Endometrial microvascular endothelial cells (primary cell): ENCODE data around the gene APBA2. TPM values are rescaled to one million over a fixed set of nuclear protein-coding genes. Genes with fewer than 3 reads are reported as not detected.
"Not testable (repeated sequence)": the region's sequence is repeated elsewhere in the genome, so short reads cannot be mapped to it uniquely, and the experiment has no call there.

ENCODE experiments used
- in situ Hi-C: cut with HindIII; loops from 2 replicates; pipeline ENCODE4 v1.10.0; 2017; ENCODE audit warnings: low sequenced_read_pairs, low pct_unique_long_range_greater_than_20kb; ENCODE audit errors: inconsistent ontology term
- total RNA-seq: library from RNA; depleted of rRNA; stranded (reverse); fragments of >200 nt; gene quantifications from one replicate; pipeline ENCODE4 v1.2.3, GENCODE V29; 2015; ENCODE audit errors: inconsistent ontology term

The APBA2 gene
- total RNA-seq, 1 donor from 2014 or later, result 18.6 TPM

DNA sequence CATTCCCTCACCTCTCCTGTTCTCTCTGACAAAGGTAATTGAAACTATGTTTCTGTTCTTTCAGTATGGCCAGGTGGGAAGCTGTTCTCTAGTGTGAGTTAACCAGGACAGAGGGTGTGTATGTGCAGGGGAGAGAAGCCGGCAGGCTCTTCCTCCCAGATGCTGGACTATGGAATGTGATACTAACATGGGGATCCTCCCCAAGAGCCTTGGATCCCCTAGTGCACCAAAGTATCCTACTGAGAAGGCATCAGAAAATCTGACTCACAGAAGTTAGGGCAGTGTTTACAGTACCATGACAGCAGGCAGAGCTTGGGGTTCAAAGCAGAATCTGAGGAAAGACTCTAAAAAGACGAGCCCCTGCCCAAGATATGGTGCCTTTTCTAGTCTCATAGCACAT lies 123.1 kb downstream of the APBA2 start:
- in situ Hi-C loops, result no loop called here

DNA sequence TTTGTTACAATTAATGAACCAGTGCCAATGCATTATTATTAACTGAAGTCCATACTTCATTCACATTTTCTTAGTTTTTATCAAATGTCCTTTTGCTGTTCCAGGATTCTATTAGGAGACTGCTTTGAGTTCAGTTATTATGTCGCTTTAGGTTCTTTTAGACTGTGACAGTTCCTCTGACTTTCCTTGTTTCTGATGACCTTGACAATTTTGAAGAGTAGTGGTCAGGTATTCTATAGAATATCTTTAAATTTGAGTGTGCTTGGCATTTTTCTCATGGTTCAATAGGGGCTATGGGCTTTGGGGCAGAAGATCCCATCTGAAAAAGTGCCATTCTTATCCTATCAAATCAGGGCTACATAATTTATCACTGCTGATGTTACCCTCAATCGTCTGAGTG lies 126.3 kb downstream of the APBA2 start:
- in situ Hi-C loops, result no loop called here

DNA sequence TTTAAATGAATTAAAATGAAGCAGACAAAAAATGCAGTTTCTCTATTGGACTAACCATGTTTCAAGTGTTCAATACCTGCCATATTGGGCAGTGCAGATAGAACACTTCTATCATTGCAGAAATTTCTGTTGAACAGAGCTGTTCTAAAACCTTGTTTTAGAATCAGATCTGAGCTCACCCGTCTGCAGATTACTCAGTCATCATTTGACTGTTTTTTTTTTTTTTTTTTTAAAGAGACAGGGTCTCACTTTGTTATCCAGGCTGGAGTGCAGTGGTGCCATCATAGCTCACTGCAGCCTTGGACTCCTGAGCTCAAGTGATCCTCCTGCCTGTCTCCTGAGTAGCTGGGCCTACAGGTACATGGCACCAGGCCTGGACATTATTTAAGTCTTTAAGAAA lies 128.7 kb downstream of the APBA2 start:
- in situ Hi-C loops, result no loop called here

DNA sequence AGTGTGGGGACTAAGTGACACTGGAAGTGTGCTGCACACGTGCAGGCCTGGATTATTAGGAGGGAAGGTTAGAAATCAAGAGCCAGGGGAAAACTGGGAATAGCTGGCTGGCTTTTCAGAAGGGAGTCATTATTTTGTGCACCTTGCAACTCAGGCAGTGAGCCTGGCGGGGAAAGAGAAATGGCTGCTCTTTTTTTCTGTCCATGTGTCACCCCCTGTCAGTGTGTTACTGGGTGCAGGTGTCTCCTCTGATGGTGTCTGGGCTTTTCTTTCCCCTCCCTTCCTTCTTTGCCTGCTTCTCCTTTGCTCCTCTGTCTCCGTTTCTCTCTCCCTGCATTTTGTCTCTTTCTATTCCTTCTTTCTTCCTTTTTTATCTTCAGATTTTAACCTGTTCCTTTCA lies 130.7 kb downstream of the APBA2 start:
- in situ Hi-C loops, result no loop called here

DNA sequence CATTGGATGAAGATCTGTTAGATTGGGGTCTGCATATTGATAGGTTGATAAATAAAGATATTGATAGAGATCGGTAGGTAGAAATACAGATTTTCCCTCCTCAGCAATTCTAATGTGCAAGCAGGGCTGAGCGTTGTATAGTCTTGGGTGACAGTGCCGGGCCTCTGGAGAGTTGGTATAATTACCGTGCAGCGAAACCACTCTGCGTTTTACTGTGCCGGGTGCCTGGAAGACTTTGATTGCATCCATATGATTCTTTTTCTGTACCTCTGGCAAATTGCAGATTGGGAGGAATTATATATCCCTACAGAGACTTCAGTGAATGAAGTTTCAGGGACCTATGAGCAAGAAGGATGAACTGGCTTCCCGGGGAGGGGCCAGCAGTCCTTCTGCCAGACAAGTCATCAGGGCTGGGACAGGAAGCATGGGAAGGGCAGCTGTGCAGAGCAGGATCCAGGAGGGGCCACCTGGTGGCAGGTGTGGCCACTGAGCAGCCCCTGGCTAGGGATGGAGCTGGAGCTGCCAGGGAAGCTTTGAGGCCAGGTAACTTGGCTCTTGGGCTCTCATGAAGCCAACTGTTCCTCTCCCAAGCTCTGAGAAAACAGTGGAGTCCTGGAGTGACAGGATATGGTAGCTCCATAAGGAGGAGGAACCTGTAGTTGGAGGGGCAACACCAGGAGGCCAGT lies 132.5 kb downstream of the APBA2 start:
- in situ Hi-C loops, result no loop called here

DNA sequence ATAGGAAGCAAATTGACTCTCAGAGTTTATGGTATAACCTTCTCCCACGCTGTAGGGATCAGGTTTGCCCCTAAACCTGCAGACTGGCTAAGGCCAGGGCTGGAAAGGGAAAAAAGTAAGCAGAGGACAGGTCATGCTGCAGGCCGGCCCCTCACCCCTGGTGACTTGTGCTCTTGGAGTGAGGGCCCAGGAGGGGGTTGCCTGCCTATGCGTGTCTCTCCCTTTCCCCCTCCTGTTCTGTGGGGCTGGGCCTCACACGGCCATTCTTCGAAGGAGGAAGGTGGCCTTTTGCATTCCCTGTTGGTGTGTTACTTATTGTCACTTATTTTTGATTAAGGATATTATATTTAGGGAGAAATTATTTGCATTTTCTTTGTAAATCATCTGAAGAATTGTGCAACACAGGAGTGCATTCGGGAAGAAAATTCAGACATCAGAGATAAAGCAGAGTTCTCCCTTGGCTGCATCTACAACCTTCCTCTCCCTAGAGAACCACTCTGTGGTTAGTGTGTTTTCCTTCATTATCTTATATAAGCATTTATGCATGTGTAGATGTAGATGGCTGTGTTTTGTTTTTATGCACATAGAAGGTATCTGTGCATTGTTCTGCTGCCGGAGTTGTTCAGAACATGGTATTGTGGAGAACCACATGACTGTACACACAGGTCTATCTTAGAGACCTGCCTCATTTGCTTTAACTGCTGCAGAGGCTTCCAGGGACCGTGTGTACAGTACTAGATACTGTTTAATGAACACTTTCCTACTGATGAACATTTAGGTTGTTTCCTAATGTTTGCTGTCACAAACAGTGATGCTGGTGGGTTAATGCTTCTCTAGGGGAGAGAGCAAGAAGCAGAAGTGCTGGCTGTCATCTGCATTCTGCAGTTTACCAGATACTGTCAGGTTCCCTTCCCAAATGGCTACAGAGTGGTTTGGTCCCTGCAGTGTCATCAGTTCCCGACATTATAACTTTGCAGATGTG lies 133.5 kb downstream of the APBA2 start:
- in situ Hi-C loops, result no loop called here

DNA sequence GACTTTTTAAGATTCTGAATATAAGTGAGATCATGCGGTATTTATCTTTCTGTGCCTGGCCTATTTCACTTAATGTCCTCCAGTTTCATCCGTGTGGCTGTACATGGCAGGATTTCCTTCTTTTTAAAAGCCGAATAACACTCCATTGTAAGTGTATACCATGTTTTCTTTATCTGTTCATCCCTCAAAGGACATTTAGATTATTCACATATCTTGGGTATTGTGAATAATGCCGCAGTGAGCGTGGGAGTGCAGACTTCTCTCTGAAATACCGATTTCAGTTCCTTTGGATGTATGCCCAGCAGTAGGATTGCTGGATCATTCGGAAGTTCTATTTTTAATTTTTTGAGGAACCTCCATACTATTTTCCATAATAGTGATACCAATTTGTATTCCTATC lies 136.1 kb downstream of the APBA2 start:
- in situ Hi-C loops, result no loop called here

DNA sequence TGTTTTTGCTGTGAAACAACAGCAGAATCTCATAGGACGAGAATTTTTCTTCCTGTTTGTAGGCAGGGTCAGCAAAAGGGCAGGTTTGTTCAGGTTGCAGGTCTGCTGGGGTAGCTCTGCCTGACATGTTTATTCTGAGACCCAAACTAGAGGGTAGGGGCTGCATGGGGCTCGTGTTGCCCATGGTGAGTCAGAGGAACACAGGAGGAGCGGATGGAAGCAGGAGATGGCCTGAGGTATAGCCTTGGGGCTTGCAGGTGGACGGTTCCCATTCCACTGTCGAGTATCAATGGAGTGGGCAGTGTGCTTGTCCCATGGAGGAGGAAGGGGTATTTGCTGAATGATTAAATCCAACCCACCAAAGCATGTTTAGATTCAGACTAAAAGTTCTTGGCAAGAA lies 138.9 kb downstream of the APBA2 start:
- in situ Hi-C loops, result no loop called here

DNA sequence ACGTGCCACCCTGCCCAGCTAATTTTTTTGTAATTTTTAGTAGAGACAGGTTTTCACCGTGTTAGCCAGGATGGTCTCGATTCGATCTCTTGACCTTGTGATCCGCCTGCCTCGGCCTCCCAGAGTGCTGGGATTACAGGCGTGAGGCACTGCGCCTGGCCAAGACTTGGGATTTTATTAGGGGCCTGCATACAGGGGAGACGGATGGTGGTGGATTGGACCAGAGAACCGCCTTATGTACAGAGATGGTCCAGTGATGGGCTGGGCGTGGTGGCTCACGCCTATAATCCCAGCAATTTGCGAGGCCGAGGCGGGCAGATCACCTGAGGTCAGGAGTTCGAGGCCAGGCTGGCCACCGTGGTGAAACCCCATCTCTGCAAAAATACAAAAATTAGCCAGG lies 139.6 kb downstream of the APBA2 start:
- in situ Hi-C loops, result not testable (repeated sequence)

DNA sequence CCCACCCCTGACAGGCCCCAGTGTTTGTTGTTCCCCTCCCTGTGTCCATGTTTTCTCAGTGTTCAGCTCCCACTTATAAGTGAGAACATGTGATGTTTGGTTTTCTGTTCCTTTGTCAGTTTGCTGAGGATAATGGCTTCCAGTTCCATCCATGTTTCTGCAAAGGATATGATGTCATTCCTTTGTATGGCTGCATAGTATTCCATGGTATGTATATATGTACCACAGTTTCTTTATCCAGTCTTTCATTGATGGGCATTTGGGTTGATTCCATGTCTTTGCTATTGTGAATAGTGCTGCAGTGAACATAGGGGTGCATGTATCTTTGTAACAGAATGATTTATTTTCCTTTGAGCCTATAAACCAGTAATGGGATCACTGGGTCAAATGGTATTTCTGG lies 142.4 kb downstream of the APBA2 start:
- in situ Hi-C loops, result not testable (repeated sequence)

DNA sequence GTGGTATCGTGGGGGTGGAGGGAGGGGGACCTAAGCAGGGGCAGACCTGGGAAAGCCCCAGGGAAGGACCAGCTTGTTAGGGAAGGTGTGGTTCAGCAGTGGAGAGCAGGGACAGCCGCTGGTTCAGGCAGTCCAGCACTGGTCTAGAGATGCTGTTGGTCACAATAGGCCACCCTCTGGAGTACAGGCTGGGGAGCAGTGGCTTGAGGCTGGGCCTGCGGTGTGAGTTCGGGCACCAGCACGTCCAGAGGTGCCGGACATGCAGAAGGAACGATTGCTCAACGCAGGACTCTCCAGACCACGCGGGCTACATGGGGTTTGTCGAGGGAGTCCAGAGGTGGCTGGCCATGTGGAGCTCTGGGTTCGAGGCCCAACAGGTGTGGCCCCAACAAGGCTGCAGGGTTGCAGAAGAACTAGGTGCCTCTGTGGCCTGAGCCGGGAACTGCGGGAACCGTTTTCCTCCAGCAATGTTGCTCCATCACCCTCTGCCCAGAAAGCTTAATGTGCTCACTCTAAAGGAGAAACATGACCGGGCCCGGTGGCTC lies 143.9 kb downstream of the APBA2 start:
- in situ Hi-C loops, result no loop called here

DNA sequence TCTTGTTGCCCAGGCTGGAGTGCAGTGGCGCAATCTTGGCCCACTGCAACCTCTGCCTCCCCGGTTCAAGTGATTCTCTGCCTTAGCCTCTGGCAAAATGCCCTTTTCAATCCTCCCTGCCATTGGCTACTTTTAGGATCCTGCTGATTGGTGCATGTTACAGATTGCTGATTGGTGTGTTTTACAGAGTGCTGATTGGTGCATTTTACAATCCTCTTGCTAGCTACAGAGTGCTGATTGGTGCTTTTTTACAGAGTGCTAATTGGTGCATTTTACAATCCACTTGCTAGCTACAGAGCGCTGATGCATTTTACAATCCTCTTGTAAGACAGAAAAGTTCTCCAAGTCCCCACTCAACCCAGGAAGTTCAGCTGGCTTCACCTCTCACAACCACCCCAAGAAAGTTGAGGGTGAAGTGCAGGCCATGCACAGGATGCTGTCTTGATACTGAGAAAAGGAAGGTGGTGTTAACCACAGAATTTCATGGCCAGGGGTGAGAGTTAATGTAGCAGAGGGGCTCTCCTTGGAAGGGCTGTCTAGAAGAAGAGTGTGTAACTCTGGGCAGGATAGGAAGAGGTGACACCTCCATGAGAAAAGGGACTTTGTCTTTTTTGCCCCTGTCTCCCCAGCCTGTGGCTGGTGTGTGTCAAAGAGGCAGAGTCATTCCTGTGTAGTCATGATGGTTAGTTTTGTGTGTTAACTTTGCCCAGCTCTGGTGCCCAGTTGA lies 145.9 kb downstream of the APBA2 start:
- in situ Hi-C loops, result no loop called here

DNA sequence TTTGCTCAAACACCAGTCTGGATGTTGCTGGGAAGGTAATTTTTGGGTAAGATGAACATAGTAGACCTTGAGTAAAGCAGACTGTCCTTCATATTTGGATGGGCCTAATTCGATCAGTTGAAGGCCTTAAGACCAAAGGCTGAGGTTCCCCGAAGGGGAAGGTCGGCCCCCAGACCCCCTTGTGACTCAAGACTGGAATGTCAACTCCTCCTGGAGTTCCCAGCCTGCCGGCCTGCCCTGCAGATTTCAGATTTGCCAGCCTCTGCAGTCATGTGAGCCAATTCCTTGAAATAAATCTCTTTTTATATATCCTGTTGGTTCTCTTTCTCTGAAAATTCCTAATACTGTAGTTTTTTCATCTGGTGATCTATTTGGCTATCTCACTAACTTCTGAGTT lies 146.5 kb downstream of the APBA2 start:
- in situ Hi-C loops, result no loop called here

DNA sequence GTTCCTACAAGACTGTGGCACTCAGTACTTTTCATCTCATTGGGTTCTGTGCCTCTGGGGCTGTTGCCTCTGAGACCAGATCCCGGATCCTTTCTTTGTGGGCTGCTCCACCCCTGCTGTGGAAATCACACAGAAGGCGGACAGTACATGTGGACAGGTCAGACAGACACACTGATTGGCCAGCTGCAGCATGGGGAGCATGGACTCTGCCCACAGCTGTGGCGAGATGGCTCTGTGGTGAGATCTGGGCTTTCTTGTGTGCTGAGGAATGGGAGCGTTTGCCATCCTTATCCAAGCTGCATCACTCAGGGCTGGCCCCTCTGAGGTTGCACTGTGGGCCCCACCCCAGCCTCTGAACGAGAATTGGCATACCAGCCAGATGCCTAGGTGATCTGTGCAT lies 147.0 kb downstream of the APBA2 start:
- in situ Hi-C loops, result no loop called here

DNA sequence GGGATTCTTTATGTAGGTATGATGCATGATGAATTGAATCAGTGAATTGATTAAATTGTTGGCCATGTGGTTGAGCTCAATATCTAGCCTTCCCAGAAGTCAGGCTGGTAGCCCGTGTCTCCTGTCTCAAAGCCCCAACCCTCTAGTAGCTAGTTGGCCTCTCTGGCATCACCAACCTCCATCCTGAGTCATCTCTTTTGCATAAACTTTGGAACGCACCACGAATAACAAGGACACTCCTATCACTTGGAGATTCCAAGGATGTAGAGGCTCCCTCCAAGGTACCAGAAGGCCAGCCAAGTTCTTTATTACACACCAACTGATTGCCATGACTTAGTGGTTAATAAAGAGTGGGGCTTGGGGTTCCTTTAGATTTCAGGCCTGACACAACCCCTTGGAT lies 148.4 kb downstream of the APBA2 start:
- in situ Hi-C loops, result no loop called here

DNA sequence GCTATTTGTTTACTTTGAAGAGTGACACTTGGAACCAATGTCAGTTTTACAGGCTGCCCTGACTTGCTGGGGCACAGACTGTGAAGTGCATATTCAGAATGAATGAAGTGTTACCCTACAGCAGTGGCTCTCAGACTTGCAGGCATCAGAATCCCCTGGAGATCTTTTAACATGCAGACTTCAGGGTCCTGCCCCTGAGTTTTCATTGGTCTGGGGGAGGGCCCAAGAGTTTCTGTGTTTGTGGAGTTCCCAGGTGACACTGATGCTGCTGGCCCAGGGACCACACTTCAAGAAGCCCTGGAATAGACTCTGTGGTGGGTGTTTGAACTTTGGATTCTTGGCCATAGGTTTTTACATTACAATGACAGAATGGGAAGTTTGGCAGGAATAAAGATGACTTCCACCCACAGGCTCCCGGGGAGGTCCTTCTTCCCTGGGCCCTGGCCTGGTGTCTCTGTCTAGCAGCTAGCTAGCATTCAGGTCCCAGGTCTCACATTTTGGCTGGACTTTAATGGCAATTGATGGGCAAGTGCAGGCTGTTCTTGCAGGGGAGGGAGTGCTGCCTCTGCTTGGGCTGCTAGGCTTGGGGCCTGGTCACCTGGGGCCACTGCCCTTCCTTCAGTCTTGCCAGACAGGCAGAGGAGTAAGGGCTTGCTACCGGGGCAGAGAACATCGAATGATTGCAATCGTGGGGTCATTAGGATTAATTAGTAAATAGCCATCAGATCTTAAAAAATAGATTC lies 149.0 kb downstream of the APBA2 start:
- in situ Hi-C loops, result no loop called here

DNA sequence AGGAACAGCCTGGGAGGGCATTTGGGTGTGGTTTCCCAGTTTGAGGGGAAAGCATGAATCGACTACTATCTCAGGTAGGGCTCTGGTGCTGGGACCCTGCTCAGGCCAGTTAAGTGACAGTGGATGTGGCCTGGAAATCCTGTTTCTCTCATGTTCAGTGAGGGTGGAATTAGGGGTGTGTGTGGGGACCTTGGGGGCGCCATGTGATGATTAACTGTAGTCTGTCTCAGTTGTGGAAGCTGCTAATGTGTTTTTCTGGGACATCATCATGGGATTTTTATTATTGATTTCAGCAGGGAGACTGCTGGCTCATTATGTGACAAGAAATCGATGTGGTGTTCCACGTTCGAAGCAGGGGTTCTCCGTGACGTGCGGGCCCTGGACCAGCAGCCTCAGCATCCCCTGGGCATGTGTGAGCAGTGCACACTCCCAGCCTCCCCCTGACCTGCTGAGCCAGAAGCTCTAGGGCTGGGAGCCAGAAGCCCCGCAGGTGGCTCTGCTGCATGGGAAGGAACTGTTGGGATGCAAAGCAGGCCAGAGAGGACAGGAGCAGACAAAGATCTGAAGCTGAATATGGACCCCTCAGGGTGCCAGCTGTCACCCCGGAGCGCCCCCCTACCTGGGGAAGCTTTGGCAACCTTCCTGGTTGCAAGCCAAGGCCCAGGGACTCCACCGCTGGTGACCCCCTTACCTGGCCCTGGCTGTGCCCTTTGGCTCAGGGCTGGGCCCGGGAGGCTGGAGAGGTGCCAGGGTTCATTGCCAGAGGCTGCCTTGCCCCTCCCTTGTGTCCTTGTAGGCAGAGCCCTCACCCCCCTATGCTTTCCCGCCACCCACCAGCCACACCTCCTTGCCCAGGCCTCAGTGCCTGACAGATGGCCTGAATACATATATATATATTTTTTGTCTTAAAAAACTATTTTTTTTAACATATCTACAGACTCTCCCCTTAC lies 149.8 kb downstream of the APBA2 start:
- in situ Hi-C loops, result no loop called here
